Gastrocnemius medialis (tissue), 4 donors: Measurements from ENCODE around the gene DCC. TPM values are rescaled to one million over a fixed set of nuclear protein-coding genes. Genes with fewer than 3 reads are reported as not detected.

Source experiments
- ATAC-seq, 2 donors: fragments of 150-250 bp; one replicate each; pipeline ENCODE4 v1.9.1; 2016
- DNase-seq, 2 donors: peaks; one replicate each; pipeline ENCODE4 v3.0.0-alpha.2; 2019
- H3K27ac ChIP-seq, 4 donors: fragments of 200-600 bp; sonication (generic); 1 replicate in 1 of 4; 2 replicates in 3 of 4; pipeline ENCODE4 v1.5.1; 2016 to 2018; ENCODE audit warnings: mild to moderate bottlenecking in 2 of 4, moderate library complexity in 1 of 4
- H3K27me3 ChIP-seq, 3 donors: fragments of 200-600 bp; sonication (generic) in 2 of 3; 1 replicate in 1 of 3; 2 replicates in 2 of 3; pipeline versions ENCODE4 v1.5.1 to v1.6.0; 2016 to 2019; ENCODE audit warnings: mild to moderate bottlenecking in 1 of 3, moderate library complexity in 1 of 3
- H3K36me3 ChIP-seq, 2 donors: fragments of 200-600 bp; sonication (generic) in 1 of 2; one replicate each; pipeline ENCODE4 v1.5.1; 2017 to 2018
- H3K4me1 ChIP-seq, 2 donors: fragments of 200-600 bp; sonication (generic) in 1 of 2; one replicate each; pipeline ENCODE4 v1.5.1; 2016 to 2017; ENCODE audit warnings: mild to moderate bottlenecking in 2 of 2
- H3K4me3 ChIP-seq, 4 donors: fragments of 200-600 bp; sonication (generic) in 3 of 4; 1 replicate in 1 of 4; 2 replicates in 3 of 4; pipeline ENCODE4 v1.5.1; 2016 to 2019; ENCODE audit warnings: mild to moderate bottlenecking in 2 of 4
- H3K9me3 ChIP-seq, 3 donors: fragments of 200-600 bp; sonication (generic) in 2 of 3; 1 replicate in 1 of 3; 2 replicates in 2 of 3; pipeline ENCODE4 v1.5.1; 2016 to 2019
- POLR2A ChIP-seq, 2 donors: fragments of 450-650 bp; IDR thresholded peaks; one replicate each; pipeline ENCODE4 v1.6.1; 2017; ENCODE audit warnings: antibody characterized with exemption in 2 of 2, mild to moderate bottlenecking in 2 of 2, moderate library complexity in 2 of 2
- in situ Hi-C, 4 donors: fragments of 200-750 bp; cut with MboI; loops; one replicate each; pipeline versions ENCODE4 v1.15.0 to v1.8.0; 2017; ENCODE audit warnings: low sequenced_read_pairs in 4 of 4
- intact Hi-C: fragments of 100-400 bp; cut with DNase I; formaldehyde crosslinking; loops from one replicate; pipeline ENCODE4 v1.15.1; 2023; ENCODE audit warnings: low total_unique reads
- total RNA-seq, 4 donors: library from RNA; depleted of rRNA; stranded (reverse); fragments of >200 nt; gene quantifications; one replicate each; pipeline versions ENCODE4 v1.1.0 to v1.2.3, GENCODE V29; 2016
- TF ChIP-seq, protein P1 (sequence below), 5 experiments: fragments of 450-650 bp in 3 of 5; fragments of 200-600 bp in 2 of 5; sonication (generic) in 2 of 5; IDR thresholded peaks in 4 of 5; conservative IDR thresholded peaks in 1 of 5; 1 replicate in 4 of 5; 2 replicates in 1 of 5; pipeline ENCODE4 v1.5.1; 2016 to 2019; ENCODE audit warnings: antibody characterized with exemption in 5 of 5, mild to moderate bottlenecking in 3 of 5, moderate library complexity in 3 of 5

DCC gene
- total RNA-seq, 4 donors from 2014 or later, result not detected

DNA sequence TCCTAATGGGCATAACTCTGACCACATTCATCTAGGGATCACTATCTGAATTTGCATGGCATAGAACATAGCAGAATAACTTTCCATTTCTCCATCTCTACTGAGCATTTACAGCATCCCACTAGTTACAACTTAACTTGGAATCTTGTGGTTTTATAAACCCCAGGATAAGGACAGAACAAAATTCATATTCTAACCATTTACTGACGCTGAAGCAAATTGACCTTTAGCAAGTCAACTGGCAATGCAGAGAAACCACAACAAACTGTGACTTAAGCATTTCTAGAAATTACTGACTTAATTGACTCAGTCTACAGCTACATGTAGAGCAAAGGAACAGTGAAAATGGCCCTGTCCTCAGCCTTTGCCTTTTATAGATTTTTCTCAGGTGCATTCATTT lies 61.2 kb downstream of the DCC start:
- Histone ChIP-seq H3K9me3 (no peaks in the 10 kb centered on the region), H3K4me3 (no peak overlapping the region), H3K27me3 (no peaks in the 10 kb centered on the region), H3K27ac (no peak overlapping the region), H3K4me1 (no peaks in the 10 kb centered on the region), H3K36me3 (no peaks in the 10 kb centered on the region)
- ATAC-seq, result no peak
- TF ChIP-seq, protein P1, sequence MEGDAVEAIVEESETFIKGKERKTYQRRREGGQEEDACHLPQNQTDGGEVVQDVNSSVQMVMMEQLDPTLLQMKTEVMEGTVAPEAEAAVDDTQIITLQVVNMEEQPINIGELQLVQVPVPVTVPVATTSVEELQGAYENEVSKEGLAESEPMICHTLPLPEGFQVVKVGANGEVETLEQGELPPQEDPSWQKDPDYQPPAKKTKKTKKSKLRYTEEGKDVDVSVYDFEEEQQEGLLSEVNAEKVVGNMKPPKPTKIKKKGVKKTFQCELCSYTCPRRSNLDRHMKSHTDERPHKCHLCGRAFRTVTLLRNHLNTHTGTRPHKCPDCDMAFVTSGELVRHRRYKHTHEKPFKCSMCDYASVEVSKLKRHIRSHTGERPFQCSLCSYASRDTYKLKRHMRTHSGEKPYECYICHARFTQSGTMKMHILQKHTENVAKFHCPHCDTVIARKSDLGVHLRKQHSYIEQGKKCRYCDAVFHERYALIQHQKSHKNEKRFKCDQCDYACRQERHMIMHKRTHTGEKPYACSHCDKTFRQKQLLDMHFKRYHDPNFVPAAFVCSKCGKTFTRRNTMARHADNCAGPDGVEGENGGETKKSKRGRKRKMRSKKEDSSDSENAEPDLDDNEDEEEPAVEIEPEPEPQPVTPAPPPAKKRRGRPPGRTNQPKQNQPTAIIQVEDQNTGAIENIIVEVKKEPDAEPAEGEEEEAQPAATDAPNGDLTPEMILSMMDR (IDR thresholded peaks at IDR 0.05 in 4 of 5, conservative IDR thresholded peaks at IDR 0.05 in 1 of 5), result no peak
- intact Hi-C loops (no loop called here), in situ Hi-C loops (loop anchor here in 1 of 4 donors (25.0 kb wide), 1 partner anchor 111 kb away; no protein-coding TSS in a partner anchor)
- no peak for DNase-seq

DNA sequence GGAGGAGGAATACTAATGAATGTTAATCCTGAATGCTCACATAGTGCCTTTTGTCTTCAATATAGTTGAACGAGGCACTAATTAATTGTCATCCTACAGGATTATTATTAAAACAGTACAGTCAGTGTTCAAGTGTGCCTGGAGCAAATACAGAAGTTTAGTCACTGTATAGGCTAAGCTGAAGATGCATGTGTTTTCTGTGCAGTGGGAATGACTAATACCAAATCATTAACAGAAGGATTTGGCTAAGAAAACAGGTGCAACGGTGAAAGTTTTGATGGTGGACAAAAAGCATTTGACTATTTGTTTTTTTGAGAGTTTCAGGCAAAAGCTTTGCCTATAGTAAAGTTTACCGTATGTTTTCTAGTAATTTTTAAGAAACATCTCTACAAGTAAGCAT lies 62.8 kb downstream of the DCC start:
- no peak for DNase-seq
- intact Hi-C loops, result no loop called here
- in situ Hi-C loops, result loop anchor here in 1 of 4 donors (25.0 kb wide), 1 partner anchor 109 kb away; no protein-coding TSS in a partner anchor
- no peak overlapping the region for H3K4me3 ChIP-seq
- no peaks in the 10 kb centered on the region for H3K27me3 ChIP-seq
- ATAC-seq, result no peak
- no peaks in the 10 kb centered on the region for H3K4me1 ChIP-seq
- H3K9me3 ChIP-seq, result no peaks in the 10 kb centered on the region
- no peaks in the 10 kb centered on the region for H3K36me3 ChIP-seq
- H3K27ac ChIP-seq, result no peak overlapping the region
- no peak for TF ChIP-seq POLR2A (IDR thresholded peaks at IDR 0.05)
- TF ChIP-seq, protein P1 (IDR thresholded peaks at IDR 0.05 in 4 of 5, conservative IDR thresholded peaks at IDR 0.05 in 1 of 5), result no peak

- in situ Hi-C loops, result loop anchor here in 1 of 4 donors (25.0 kb wide), 1 partner anchor 109 kb away; no protein-coding TSS in a partner anchor
- intact Hi-C loops, result no loop called here
These were observed 63.5 kb downstream of the DCC start for GRCh38 chr18:52403291-52404021.

DNA sequence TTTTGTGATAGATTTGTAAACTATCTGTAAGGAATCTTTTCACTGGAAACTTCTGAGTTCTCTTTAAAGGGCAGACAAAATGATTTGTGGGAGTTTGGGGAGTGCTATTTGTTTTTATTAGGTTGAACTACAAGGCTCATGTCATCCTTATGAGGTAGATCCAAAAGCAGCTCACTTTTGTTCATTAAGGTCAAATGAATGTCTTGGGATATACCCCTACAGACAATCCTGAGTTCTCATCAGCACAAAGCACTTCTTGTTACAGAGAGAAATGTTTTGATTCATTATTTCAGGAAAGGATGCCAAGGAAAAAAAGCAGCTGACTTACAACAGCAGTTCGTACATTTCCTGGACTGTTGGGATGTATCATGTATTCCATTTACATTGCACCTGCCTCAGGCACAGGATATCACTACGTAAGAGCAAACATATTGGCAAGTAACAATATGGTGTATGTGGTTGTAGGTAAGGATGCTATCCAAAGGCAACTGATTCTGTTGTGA lies 68.9 kb downstream of the DCC start:
- intact Hi-C loops, result no loop called here

More at GRCh38 chr18:52403291-52404021, 63.5 kb downstream of the DCC start:
- H3K4me1 ChIP-seq, result no peaks in the 10 kb centered on the region
- no peaks in the 10 kb centered on the region for H3K27me3 ChIP-seq
- no peak for ATAC-seq
- H3K9me3 ChIP-seq, result no peaks in the 10 kb centered on the region
- DNase-seq, result no peak
- H3K27ac ChIP-seq, result no peak overlapping the region
- no peak overlapping the region for H3K4me3 ChIP-seq
- TF ChIP-seq POLR2A (IDR thresholded peaks at IDR 0.05), result no peak
- TF ChIP-seq, protein P1 (IDR thresholded peaks at IDR 0.05 in 4 of 5, conservative IDR thresholded peaks at IDR 0.05 in 1 of 5), result no peak
- no peaks in the 10 kb centered on the region for H3K36me3 ChIP-seq

More for the DNA sequence above, 68.9 kb downstream of the DCC start:
- ATAC-seq (no peak), DNase-seq (no peak)
- Histone ChIP-seq H3K36me3 (no peaks in the 10 kb centered on the region), H3K27ac (no peak overlapping the region), H3K4me1 (no peaks in the 10 kb centered on the region), H3K27me3 (no peaks in the 10 kb centered on the region), H3K9me3 (no peaks in the 10 kb centered on the region), H3K4me3 (no peak overlapping the region)
- in situ Hi-C loops, result loop anchor here in 1 of 4 donors (25.0 kb wide), 1 partner anchor 103 kb away; no protein-coding TSS in a partner anchor
- TF ChIP-seq POLR2A (IDR thresholded peaks at IDR 0.05), result no peak
- TF ChIP-seq, protein P1 (IDR thresholded peaks at IDR 0.05 in 4 of 5, conservative IDR thresholded peaks at IDR 0.05 in 1 of 5), result no peak
